Glomerular endothelial cell (primary cell): Measurements from ENCODE around the gene FAR1. TPM values are rescaled to one million over a fixed set of nuclear protein-coding genes. Genes with fewer than 3 reads are reported as not detected.

ENCODE experiments used
- DNase-seq: peaks from one replicate; pipeline ENCODE4 v3.0.0-alpha.2; 2011; ENCODE audit warnings: low read depth, low spot score; ENCODE audit errors: extremely low read depth
- total RNA-seq: library from RNA; depleted of rRNA; stranded (reverse); fragments of >200 nt; gene quantifications from 2 replicates; pipeline ENCODE4 v1.2.3, GENCODE V29; 2015

The FAR1 gene
- total RNA-seq, 1 donor from 2014 or later, result 51.0 TPM

DNA sequence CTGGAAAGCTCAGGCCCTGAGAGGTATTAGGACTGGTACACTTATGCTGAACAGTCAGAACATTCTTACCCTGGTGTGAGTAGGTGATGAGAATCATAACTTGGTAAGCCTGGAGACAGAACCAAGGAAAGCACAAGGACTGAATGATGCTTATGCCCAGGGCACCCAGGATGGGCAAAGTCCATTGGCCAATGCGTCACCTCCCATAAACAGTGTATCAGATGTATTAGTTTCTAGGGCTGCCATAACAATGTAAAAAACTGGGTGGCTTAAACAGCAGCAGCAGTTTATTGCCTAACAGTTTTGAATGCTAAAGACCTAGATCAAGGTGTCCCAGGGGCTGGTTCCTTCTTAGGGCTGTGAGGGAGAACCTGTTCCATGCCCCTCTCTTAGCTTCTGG, 107.0 kb downstream of the FAR1 start:
- DNase-seq, result no peak

DNA sequence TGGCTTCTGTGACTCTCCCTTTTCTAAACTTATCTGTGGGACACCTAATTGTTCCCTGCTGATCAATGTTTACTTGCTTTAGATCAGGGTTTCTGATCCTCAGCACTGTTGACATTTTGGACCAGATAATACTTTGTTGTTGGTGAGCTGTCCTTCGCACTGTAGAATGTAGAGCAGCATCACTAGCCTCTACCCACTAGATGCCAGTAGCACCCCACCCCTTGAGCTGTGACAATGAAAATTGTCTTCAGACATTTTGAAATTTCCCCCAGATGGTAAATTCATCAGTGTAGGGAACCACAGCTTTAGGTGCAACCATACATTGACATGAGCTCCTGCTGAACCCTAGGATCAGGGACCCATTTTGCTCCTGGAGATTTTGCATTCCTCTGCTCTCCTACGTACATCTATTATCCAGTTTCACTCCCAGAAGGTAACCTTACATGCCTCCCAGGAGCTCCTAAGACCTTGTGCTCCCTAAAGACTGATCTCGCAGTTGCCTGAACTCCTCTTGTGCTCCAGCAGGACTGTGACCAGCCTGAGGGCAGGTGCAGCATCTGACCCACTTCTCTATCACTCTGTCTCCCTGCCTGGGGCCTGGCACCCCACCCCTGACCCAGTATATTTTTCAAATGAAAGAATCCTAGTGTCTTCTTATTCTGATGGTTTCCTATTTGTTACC, 107.8 kb downstream of the FAR1 start:
- no peak for DNase-seq

DNA sequence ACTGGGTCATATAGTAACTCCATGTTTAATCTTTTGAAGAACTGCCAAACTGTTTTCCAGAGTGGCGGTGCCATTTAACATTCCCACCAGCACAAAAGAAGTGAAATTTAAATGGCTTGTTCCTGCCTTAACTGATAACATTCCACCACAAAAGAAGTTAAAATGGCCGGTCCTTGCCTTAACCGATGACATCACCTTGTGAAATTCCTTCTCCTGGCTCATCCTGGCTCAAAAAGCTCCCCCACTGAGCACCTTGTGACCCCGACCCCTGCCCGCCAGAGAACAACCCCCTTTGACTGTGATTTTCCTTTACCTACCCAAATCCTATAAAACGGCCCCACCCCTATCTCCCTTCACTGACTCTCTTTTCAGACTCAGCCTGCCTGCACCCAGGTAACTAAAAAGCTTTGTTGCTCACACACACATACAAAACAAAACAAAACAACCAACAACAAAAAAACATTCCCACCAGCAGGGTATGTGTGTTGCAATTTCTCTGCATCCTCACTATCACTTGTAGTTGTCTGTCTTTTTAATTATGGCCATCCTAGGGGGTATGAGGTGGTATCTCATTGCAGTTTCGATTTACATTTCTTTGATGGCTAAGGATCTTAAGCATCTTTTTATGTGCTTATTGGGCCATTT, 109.0 kb downstream of the FAR1 start:
- DNase-seq, result no peak

DNA sequence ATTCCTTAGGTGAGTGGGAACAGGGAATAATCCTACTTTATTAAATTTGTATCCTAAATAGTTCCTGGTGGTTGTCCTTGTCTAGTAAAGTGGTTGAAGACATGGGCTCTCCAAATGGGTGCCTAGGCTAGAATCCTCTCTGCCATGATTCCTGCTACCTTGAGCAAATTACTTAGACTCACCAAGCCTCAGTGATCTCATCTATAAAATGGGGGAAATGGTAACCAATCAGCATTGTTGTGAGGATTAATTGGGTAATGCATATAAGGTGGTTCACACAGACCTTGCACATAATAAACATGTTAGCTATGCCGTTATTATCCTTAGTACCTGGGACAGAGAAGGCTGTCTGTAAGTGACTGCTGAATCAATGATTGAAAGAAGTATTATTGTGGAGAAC, 109.9 kb downstream of the FAR1 start:
- no peak for DNase-seq

DNA sequence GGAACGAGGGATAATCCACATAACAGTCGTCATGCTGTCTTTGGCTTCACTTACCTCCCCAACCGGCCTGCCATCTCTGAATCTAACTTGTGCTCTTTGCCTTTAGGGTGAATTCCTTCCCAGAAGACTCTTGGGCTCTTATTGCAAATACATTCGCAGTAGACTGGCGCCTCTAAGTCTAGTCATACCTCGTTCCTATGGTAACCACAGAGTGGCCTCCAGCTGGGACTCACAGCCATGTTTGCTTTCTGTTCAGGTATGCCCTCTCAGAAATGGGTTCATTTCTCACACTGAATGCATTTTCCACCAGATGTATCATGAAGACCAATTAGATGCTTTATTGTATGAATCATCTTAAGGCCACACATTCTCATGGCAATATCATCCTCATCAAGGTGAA, 112.7 kb downstream of the FAR1 start:
- DNase-seq, result no peak

Other genes starting within 250 kb of the FAR1 start
- 57.5 and 62.4 TPM in 2 replicates for gene BTBD10, start 205.4 kb upstream of the FAR1 start, total RNA-seq
- gene PTH, start 172.7 kb upstream of the FAR1 start, total RNA-seq, result not detected in 2 replicates